HG03432 (cell line): ENCODE measurements around the gene CDH23.

Experiments
- ATAC-seq: cut with Tn5 transposase; IDR thresholded peaks from one replicate; pipeline ENCODE4 v1.9.1; 2021; ENCODE audit warnings: mild to moderate bottlenecking, moderate library complexity; ENCODE audit not compliant: unreplicated experiment

Gene CDH23

DNA sequence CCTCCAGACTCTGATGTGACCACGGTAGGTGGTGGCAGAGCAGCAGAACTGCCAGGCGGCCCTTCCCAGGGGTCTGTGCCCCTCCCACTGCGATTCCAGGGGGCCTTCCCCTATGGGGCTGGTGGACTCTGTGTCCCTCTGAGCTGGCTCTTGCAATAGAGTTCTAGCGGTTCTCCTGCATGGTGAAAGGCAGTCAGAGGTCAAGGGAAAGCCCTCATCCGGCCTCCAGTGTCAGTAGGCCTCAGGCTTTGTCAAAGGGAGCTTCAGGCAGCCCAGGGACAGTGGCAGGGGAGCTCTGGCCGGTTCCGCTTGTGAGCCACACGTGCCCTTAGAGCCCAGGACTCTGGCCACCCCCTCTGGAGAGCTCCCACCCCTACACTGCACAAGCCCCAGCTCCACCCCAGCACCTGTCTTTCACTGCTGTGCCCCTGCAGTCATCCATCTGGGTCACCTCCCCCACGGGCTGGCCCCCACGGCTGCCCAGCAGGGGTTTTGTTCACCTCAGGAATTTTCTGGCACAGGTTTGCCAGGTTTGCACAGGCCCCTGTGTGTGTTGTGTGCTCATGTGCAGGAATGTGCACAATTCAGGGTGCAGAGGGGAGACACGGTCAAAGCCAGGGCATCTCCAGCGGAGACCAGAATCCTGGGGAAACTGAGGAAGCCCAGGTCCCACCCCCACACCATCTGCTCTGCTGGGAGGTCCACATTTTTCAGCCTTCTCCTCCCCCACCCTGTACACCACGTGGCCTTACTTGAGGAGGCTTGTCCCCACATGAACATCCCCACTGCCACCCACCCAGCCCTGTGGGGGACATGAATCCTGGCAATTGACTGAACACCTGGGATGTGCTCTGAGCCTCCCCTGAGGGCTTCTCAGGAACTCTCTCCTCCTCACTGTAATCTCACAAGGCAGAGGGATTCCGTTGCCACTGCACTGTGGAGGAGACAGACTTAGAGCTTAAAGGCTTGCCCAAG is 299.1 kb downstream of the CDH23 start:
- no peak for ATAC-seq

DNA sequence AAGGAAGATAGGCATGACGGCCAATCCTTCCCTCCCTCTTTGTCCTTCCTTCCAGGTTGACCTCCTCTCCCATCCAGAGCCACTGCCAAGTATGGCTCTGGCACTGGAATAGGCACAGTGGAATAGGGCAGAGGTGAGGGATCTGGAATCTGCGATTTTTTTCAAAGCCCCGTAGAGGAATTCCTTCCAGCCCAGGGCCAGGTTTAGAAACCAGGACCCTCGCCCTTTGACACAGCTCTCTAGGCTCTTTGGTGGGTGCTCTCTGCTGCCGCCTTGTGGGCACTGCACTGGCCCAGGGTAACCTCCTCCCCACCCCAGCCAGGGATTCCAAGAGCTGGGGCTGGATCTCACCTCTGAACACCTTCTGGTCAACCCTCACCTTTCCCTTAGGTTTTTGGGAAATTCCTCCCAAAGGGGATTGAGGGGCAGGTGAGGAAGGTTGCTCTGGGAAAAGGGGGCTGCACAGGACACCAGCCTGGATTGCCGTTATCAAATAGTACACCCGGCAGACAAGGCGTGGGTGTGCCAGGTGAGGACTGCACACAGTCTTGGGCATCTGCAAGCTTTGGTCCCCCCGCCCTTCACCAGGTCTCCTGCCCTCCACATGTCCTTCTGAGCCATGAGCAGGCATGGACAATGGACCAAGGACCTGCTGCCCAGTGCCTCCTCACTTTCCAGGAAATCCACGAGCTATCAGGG is 300.1 kb downstream of the CDH23 start:
- ATAC-seq, result no peak

- no peak for ATAC-seq
These were observed 301.4 kb downstream of the CDH23 start for GRCh38 chr10:71697938-71698709.

DNA sequence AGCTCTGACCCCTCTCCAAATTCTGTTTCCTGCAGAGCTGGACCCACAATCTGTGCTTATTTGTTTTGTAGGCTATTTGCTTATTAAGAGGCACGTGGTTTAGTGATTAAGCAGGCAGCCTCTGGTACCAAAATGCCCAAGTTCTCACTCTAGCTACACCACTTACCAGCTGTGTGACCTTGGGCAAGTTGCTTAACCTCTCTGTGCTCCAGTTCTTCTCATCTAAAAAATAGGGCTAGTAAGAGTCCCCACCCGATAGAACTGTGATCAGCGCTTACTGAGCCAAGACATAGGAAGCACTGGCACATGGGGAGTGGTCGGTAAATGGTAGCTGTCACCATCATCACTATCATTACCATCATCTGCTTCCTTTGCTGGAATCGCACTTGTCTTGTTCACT is 302.0 kb downstream of the CDH23 start:
- no peak for ATAC-seq

GRCh38 chr10:71700731-71701368 is 304.1 kb downstream of the CDH23 start:
- ATAC-seq, result no peak

- ATAC-seq, result no peak
These were observed 304.9 kb downstream of the CDH23 start for GRCh38 chr10:71701496-71702132.

GRCh38 chr10:71703577-71703976 is 306.9 kb downstream of the CDH23 start:
- no peak for ATAC-seq

- ATAC-seq, result no peak
These were observed 308.1 kb downstream of the CDH23 start for GRCh38 chr10:71704816-71705215.

GRCh38 chr10:71705582-71705981 is 308.9 kb downstream of the CDH23 start:
- ATAC-seq, result no peak

DNA sequence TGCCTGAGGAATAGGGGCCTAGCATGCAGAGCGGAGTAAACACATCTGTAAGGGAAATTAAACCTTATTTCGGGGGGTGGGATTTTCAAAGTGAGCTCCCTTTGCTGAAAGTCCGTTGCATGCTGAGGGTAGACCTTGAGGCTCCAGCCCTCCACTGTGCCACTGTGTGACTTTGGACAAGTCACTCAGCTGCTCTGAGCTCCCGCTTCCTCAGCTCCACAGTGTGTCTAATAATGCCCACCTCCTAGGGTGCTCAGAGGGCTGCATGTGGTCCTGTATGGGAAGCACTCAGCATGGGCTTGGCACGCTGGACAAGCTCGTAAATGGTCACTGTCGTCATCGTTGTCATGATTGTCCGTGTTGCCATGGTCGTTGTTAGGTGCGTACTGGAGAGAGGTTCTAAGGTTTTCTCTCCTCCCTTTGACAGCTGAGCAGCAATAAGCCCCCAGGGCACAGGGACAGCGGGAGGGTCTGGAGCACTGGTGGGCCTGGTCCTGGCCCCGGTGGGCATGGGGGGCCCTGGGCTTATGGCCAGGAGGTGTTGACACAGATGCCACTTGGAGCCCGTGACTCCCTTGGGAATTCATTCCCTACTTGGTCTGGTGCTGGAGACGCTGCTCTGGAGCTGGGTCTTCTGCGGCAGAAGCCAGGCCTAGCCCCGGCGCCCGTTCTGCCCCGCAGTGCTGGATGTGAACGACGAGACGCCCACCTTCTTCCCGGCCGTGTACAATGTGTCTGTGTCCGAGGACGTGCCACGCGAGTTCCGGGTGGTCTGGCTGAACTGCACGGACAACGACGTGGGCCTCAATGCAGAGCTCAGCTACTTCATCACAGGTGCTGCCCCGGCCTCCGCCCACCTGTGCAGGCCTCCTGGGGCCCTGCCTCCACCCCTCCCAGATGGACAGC is 309.7 kb downstream of the CDH23 start:
- no peak for ATAC-seq

DNA sequence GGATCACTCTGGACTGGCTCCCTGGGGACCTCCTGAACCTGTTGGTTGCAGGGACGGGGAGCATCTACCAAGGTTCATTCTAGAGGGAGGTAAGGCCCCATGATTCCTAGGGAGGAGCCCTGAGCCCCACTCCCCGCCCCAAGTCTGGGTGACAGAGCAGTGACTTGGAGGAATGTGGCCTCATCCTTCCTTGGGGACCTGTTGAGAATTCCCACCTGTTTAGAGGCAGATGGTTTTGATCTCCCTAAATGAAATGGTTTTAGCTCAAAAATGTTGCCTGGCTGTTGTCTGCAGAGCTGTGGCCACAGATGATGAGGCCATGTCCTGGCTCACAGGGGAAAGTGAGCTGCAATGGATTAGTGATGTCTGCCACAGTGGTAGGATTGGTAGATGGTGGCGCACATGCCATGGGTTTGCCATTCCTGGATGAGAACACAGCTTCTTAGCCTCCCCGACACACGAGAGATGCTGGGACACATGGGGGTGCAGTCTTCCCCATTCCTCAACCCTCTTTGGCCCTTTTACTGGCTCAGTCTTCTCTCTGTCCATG is 310.6 kb downstream of the CDH23 start:
- no peak for ATAC-seq

GRCh38 chr10:71708301-71708703 is 311.6 kb downstream of the CDH23 start:
- no peak for ATAC-seq

DNA sequence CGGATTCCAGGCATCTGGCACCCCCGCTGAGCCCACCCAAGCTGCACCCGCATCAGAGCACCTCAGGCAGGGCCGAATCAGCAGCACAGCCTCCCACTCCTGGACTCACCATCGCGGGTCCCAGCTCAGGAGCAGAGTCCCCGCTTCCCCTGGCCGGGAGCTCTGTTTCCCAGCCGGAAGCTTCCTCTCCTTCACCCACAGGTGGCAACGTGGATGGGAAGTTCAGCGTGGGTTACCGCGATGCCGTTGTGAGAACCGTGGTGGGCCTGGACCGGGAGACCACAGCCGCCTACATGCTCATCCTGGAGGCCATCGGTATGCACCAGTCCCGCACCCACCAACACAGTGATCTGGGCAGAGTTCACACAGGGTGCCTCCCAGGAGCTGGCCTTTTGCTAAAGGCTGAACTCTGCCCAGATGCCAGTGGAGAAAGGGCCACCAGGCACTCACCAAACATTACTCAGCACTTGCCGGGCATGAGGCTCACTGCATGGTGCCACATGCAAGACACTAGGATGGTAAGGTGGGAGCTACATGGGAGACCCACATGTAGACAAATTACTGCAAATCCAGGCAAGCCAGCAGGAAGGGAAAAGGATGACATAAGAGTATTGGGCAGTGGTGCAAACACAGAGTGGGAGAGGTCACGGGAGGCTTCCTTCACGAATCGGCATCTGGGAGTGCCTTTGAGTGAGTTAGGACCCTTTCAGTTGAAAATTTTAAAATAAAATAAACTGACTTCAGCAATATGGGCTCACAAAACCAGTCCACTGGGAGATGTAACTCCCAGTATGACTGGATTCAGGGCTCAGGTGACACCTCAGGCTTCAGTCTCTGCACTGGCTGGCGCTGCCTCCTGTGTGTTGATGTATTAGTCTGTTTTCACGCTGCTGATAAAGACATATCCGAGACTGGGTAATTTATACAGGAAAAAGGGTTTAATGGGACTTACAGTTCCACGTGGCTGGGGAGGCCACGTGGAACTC is 312.5 kb downstream of the CDH23 start:
- no peak for ATAC-seq

DNA sequence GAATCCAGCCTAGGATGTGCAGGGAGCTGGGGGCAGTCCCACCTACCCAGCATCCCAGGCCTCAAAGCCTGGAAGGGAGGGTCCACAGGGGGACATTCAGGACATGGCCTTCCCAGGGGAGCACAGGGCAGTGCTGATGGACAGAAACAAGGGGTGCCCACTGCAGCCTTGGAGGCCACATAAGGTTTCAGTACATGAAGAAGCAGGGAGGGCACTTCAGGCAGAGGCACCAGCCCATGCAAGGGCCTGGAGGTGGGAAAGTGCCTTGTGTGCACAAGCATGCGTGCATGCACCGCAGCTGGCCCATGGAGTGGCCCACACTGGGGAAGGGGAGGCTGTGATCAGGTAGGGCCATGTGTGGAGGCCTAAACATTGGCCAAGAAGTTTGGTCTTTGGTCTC is 313.8 kb downstream of the CDH23 start:
- ATAC-seq, result no peak

DNA sequence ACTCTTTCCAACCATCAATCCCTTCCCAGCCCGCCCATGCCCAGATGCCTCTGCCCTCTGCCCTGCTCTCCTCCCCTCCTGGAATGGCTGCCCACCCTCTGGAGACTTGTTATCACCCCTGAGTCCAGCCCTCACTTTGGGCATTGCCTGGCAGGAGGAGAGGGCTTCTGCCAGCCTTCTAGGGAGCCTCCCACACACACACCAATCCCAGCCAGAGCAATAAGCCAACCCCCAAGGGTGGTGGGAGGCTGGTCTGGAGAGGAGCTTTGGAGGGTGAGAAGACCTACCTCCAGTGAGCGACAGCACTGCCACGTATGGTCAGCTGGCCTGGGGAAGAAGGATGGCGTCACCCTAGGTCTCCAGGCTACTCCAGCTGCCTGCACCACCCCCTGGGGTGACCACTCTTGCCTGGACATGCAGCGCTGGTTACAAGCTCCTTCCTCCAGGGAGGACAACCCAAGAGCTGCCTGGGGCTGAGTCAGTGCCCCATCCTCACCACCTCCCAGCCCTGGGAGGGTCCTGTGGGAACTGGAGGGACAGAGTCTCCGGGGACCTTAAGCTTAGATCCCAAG is 314.4 kb downstream of the CDH23 start:
- no peak for ATAC-seq

DNA sequence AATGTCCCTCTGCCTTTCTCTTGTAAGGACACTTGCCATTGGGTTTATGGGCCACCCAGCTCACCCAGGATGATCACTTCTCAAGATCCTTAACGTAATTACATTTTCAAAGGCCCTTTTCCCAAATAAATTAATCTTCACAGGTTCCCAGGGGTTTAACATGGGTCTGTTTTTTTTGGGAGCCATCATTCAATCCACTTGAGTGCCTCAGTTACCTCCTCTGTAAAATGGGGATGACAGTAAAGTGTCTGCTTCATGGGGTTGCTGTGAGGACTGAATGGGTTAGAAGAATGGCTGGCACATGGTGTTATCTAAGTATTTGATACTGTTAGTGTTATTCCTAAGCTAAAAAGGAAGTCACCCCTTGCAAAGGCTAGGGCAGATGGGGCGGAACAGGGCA is 315.4 kb downstream of the CDH23 start:
- ATAC-seq, result no peak

- no peak for ATAC-seq
These were observed 315.9 kb downstream of the CDH23 start for GRCh38 chr10:71712572-71713134.
